K562 (cell line): ENCODE data around the gene PNRC2. TPM values are rescaled to one million over a fixed set of nuclear protein-coding genes. Genes with fewer than 3 reads are reported as not detected.

Experiments used
- ATF7 ChIP-seq: fragments of 450-650 bp; IDR thresholded peaks from 2 replicates; pipeline ENCODE4 v1.7.1; 2014; ENCODE audit warnings: mild to moderate bottlenecking, moderate library complexity
- BCL6 ChIP-seq: fragments of 250-450 bp; sonication (Bioruptor Pico); IDR thresholded peaks from 2 replicates; pipeline ENCODE4 v1.4.0; 2020
- CBFA2T3 ChIP-seq: fragments of 450-650 bp; IDR thresholded peaks from 2 replicates; pipeline ENCODE4 v1.6.1; 2017
- GABPB1 ChIP-seq: sonication (generic); formaldehyde crosslinking; IDR thresholded peaks from 2 replicates; pipeline ENCODE4 v1.8.0; 2022; ENCODE audit warnings: mild to moderate bottlenecking, missing genetic modification reagents
- MYC ChIP-seq, 2 experiments: fragments of 250-450 bp in 1 of 2; sonication (Bioruptor Pico) in 1 of 2; IDR thresholded peaks; 2 replicates each; pipeline versions ENCODE4 v1.5.1 to v1.6.1; 2012 to 2021; ENCODE audit warnings: low read depth in 2 of 2, borderline replicate concordance in 1 of 2, improper control_type of control experiment in 1 of 2, low read length in 1 of 2, mild to moderate bottlenecking in 1 of 2, moderate library complexity in 1 of 2
- SMARCE1 ChIP-seq: fragments of 450-650 bp; IDR thresholded peaks from 2 replicates; pipeline ENCODE4 v1.7.1; 2016; ENCODE audit warnings: mild to moderate bottlenecking
- SOX6 ChIP-seq: fragments of 450-650 bp; IDR thresholded peaks from 2 replicates; pipeline ENCODE4 v1.6.1; 2014; ENCODE audit warnings: mild to moderate bottlenecking
- TAL1 ChIP-seq: fragments of 450-650 bp; IDR thresholded peaks from 2 replicates; pipeline ENCODE4 v1.6.1; 2016; ENCODE audit warnings: mild to moderate bottlenecking
- TFAM ChIP-seq: fragments of 250-450 bp; sonication (Bioruptor Pico); conservative IDR thresholded peaks from 2 replicates; pipeline ENCODE4 v1.5.0; 2021; ENCODE audit warnings: mild to moderate bottlenecking, moderate library complexity
- polyA plus RNA-seq, 8 experiments: library from polyadenylated mRNA; depleted of rRNA in 4 of 8; stranded (reverse) in 5 of 8; unstranded in 3 of 8; fragments of >200 nt; fragmentation: Nextera tagmentation in 2 of 8; fragmentation: Illumina TruSeq in 1 of 8; extraction: Ambion mirVana in 2 of 8; extraction: Trizol in 1 of 8; gene quantifications; 2 replicates each; pipeline versions ENCODE4 v1.2.1 to v1.2.3, GENCODE V29; 2011 to 2014; ENCODE audit warnings: inconsistent platforms in 1 of 8, missing spikeins in 1 of 8
- total RNA-seq, 7 experiments: library from RNA; depleted of rRNA in 6 of 7; stranded (reverse); fragments of >200 nt in 6 of 7; fragmentation: Illumina TruSeq in 2 of 7; extraction: Trizol in 2 of 7; gene quantifications; 2 replicates each; pipeline versions ENCODE4 v1.2.1 to v1.2.3, GENCODE V29; 2011 to 2021; ENCODE audit warnings: low replicate concordance in 1 of 7
- TF ChIP-seq, protein P1 (sequence below), 2 experiments: fragments of 450-650 bp; formaldehyde crosslinking in 1 of 2; IDR thresholded peaks; 2 replicates each; pipeline versions ENCODE4 v1.4.0 to v1.6.1; 2014 to 2020; ENCODE audit warnings: mild to moderate bottlenecking in 2 of 2, borderline replicate concordance in 1 of 2, low read depth in 1 of 2
- TF ChIP-seq, protein P2 (sequence below): fragments of 250-450 bp; sonication (Bioruptor Pico); IDR thresholded peaks from 2 replicates; pipeline ENCODE4 v1.4.0; 2020; ENCODE audit warnings: borderline replicate concordance
- TF ChIP-seq, protein P3 (sequence below): fragments of 450-650 bp; IDR thresholded peaks from 2 replicates; pipeline ENCODE4 v1.6.1; 2016; ENCODE audit warnings: antibody characterized with exemption
- TF ChIP-seq, protein P4 (sequence below), 2 experiments: fragments of 450-650 bp; conservative IDR thresholded peaks; 2 replicates each; pipeline ENCODE4 v1.6.1; 2017; ENCODE audit warnings: mild to moderate bottlenecking in 2 of 2, moderate library complexity in 2 of 2

The PNRC2 gene
- total and polyA plus RNA-seq, 9 of the 15 experiments (the other 6 are each of a cell fraction or from before 2014, with no cell fraction given): 127 to 303 (median 203) TPM

DNA sequence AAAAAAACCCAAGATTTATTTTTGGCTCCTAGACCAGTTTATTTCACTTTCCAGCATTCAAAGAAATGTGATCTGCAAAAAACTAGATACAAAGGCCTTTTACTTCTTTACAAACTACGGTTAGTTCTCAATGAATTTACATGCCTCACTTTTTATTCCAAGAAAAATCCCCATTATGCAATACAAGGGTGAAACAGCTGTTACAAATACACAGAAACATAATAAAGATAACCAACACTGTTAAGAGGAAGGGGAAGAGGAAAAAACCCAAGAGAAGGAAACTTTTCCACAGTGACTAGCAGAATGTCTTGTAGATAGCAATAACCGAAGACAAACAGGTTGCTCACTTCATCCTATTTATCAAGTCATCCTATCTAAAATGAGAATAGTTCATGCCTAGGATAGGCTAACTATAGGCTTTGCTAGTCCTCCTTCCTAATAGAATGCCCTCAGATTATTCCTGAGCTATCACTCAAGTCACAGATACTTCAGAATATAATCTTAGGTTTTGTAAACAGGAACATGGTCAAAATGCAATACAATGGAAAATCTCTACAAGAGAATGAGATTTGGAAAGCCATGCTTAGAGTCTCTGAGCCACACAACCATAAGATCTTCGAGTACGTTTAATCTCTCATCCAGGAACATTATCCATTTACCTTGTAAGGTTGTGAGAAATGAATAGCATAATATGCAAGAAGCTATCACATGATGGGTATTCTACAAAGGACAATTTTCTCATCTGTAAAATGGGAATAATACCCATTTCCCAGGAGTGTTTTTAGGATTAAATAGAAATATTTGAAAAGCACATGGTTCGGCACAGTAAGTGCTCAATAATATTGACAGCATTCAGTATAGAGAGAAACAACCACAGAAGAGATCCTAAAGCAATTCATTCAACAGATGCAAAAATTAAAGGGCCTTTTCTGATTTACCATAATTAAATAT is 5.4 kb downstream of the PNRC2 start (continued):
- TF ChIP-seq, protein P1, sequence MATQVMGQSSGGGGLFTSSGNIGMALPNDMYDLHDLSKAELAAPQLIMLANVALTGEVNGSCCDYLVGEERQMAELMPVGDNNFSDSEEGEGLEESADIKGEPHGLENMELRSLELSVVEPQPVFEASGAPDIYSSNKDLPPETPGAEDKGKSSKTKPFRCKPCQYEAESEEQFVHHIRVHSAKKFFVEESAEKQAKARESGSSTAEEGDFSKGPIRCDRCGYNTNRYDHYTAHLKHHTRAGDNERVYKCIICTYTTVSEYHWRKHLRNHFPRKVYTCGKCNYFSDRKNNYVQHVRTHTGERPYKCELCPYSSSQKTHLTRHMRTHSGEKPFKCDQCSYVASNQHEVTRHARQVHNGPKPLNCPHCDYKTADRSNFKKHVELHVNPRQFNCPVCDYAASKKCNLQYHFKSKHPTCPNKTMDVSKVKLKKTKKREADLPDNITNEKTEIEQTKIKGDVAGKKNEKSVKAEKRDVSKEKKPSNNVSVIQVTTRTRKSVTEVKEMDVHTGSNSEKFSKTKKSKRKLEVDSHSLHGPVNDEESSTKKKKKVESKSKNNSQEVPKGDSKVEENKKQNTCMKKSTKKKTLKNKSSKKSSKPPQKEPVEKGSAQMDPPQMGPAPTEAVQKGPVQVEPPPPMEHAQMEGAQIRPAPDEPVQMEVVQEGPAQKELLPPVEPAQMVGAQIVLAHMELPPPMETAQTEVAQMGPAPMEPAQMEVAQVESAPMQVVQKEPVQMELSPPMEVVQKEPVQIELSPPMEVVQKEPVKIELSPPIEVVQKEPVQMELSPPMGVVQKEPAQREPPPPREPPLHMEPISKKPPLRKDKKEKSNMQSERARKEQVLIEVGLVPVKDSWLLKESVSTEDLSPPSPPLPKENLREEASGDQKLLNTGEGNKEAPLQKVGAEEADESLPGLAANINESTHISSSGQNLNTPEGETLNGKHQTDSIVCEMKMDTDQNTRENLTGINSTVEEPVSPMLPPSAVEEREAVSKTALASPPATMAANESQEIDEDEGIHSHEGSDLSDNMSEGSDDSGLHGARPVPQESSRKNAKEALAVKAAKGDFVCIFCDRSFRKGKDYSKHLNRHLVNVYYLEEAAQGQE (IDR thresholded peaks at IDR 0.05; ENCODE audit: borderline replicate concordance): no peak
- TF ChIP-seq, protein P1 (CRISPR knock-in tag; IDR thresholded peaks at IDR 0.05; ENCODE audit: low read depth): no peak
- TF ChIP-seq TFAM (CRISPR knock-in tag) (no peak), SOX6 (peak; percentile 76), BCL6 (no peak), GABPB1 (CRISPR knock-in tag) (0 out of 2 replicates have a peak, but pooled peaks have one; percentile 21), CBFA2T3 (peak; percentile 22; the same call in 1 of the 2 replicates), TAL1 (peak; percentile 43; the same call in 1 of the 2 replicates), ATF7 (peak; percentile 49; the same call in 1 of the 2 replicates), MYC (IDR thresholded peaks at IDR 0.05; ENCODE audit: low read depth, low read length) (no peak), MYC (CRISPR knock-in tag; IDR thresholded peaks at IDR 0.05; ENCODE audit: borderline replicate concordance, low read depth) (no peak), SMARCE1 (peak; percentile 31; the same call in 1 of the 2 replicates)
- TF ChIP-seq, protein P2, sequence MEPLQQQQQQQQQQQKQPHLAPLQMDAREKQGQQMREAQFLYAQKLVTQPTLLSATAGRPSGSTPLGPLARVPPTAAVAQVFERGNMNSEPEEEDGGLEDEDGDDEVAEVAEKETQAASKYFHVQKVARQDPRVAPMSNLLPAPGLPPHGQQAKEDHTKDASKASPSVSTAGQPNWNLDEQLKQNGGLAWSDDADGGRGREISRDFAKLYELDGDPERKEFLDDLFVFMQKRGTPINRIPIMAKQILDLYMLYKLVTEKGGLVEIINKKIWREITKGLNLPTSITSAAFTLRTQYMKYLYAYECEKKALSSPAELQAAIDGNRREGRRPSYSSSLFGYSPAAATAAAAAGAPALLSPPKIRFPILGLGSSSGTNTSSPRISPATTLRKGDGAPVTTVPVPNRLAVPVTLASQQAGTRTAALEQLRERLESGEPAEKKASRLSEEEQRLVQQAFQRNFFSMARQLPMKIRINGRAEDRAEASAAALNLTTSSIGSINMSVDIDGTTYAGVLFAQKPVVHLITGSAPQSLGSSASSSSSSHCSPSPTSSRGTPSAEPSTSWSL (CRISPR knock-in tag): no peak
- TF ChIP-seq, protein P3, sequence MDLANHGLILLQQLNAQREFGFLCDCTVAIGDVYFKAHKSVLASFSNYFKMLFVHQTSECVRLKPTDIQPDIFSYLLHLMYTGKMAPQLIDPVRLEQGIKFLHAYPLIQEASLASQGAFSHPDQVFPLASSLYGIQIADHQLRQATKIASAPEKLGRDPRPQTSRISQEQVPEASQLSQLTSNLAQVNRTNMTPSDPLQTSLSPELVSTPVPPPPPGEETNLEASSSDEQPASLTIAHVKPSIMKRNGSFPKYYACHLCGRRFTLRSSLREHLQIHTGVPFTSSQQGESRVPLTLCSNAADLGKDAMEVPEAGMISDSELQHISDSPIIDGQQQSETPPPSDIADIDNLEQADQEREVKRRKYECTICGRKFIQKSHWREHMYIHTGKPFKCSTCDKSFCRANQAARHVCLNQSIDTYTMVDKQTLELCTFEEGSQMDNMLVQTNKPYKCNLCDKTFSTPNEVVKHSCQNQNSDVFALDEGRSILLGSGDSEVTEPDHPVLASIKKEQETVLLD: peak; percentile 26; the same call in 1 of the 2 replicates
- TF ChIP-seq, protein P4, sequence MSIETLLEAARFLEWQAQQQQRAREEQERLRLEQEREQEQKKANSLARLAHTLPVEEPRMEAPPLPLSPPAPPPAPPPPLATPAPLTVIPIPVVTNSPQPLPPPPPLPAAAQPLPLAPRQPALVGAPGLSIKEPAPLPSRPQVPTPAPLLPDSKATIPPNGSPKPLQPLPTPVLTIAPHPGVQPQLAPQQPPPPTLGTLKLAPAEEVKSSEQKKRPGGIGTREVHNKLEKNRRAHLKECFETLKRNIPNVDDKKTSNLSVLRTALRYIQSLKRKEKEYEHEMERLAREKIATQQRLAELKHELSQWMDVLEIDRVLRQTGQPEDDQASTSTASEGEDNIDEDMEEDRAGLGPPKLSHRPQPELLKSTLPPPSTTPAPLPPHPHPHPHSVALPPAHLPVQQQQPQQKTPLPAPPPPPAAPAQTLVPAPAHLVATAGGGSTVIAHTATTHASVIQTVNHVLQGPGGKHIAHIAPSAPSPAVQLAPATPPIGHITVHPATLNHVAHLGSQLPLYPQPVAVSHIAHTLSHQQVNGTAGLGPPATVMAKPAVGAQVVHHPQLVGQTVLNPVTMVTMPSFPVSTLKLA (conservative IDR thresholded peaks at IDR 0.05): 0 out of 4 replicates have a peak, but pooled peaks of 1 of the 2 experiments have one; percentile 7
